SK-N-DZ (cell line): Measurements from ENCODE around the gene CEP63.
"Not testable (repeated sequence)": the region's sequence is repeated elsewhere in the genome, so short reads cannot be mapped to it uniquely, and the experiment has no call there.

Source experiments
- DNase-seq: peaks from one replicate; pipeline ENCODE4 v3.0.0-alpha.2; 2015; ENCODE audit warnings: low spot score

Gene CEP63

GRCh38 chr3:134569899-134570298, 84.0 kb downstream of the CEP63 start:
- DNase-seq, result not testable (repeated sequence)

GRCh38 chr3:134576426-134576825, 90.6 kb downstream of the CEP63 start:
- no peak for DNase-seq

- DNase-seq, result no peak
Observed at GRCh38 chr3:134576831-134577230, 91.0 kb downstream of the CEP63 start.

DNA sequence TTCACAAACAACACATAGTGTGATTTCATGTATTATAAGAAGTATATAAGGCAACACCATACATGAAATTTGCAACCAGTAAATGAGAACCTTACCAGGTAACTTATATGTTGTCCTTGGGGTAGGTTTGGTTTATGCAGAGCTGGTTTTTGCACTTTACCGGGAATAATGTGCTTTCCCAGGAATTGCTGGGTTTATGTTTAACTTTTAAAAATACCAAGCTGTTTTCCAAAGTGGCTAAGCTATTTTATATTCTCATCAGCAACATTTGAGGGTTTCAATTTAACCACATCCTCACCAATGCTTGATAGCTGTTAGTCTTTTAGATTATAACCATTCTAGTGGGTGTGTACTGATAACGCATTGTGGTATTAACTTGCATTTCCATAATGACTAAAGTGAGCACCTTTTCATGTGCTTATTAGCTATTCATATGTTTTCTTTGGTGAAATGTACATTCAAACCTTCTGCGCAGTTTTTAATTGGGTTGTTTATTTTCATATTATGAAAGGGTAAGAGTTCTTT, 93.3 kb downstream of the CEP63 start:
- no peak for DNase-seq

- no peak for DNase-seq
Observed at GRCh38 chr3:134590766-134591165, 104.9 kb downstream of the CEP63 start.

DNA sequence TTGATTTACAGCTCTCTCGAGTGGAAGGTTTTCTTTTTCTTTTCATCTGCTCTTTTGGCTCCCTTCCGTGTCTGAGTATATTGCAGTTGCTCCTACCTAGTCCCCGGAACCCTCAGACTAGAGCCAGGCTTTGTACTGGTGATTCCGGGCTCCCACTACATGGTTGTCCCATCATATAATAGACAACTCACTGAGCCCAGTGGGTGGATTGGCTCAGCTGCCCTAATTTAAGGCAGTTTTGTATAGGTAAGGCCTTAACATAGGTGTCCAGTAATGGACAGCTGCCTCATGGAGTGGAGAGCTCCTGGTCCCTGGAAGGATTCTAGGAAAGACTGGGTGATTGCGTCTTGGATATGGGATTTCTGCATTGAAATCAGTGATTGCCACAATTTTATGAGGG, 106.9 kb downstream of the CEP63 start:
- DNase-seq, result no peak

DNA sequence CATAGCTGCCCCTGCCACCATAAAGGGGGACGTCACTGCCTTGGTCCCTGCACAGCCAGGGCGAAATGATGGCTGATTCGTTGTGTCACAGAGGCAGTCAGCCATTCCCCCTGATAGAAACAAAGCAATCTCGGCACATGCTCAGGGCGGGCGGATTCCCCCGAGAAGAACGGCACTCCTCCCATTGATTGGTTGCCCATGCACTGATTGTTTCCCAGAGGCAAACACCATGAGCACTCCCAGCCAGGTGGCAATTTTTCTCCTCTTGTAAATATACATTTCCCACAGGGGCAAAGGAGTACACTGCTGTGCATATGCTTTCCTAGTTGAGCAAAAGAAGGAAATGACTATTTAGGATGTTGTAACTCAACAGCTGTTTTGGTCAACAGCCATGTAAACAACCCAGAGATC, 108.5 kb downstream of the CEP63 start:
- no peak for DNase-seq

GRCh38 chr3:134594986-134595385, 109.1 kb downstream of the CEP63 start:
- DNase-seq, result not testable (repeated sequence)

- DNase-seq, result no peak
Observed at GRCh38 chr3:134597390-134597970, 111.6 kb downstream of the CEP63 start.

DNA sequence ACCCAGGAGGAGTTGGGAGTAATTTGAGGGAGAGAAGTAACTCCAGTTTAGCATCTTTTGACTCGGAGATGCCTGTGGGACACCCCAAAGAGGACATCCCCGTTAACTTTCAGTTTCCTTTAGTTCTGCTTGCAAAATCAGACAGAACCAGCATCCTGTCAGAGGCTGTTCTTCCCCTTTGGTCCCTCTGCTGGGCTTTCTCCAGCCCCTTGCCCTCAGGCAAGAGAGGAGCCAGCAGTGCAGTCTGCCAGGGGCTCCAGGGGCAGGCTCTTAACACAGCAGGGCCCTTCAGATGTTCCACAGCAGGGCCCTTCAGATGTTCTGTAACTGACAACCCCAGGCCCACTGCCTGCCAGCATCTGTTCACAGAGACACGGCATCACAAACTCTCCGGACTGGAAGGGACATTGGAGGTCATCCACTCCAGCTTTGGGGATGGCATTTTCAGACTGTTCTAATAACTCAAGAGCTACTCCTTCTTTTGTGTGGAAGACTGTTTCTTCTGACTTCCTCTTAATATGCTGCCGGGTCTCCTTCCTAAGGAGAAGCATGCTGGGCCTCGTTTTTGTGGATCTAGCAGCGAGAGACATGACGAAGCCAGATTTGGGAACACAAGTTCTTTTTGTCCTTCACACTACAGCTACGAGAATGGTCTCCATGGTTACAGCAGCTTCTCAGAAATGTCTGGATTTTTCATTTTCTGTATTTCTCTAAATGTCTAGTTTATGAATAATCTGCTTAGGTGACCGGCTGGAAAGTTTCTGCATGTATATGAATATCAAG, 113.1 kb downstream of the CEP63 start:
- peak; percentile 12 for DNase-seq

GRCh38 chr3:134600206-134600605, 114.3 kb downstream of the CEP63 start:
- no peak for DNase-seq

DNA sequence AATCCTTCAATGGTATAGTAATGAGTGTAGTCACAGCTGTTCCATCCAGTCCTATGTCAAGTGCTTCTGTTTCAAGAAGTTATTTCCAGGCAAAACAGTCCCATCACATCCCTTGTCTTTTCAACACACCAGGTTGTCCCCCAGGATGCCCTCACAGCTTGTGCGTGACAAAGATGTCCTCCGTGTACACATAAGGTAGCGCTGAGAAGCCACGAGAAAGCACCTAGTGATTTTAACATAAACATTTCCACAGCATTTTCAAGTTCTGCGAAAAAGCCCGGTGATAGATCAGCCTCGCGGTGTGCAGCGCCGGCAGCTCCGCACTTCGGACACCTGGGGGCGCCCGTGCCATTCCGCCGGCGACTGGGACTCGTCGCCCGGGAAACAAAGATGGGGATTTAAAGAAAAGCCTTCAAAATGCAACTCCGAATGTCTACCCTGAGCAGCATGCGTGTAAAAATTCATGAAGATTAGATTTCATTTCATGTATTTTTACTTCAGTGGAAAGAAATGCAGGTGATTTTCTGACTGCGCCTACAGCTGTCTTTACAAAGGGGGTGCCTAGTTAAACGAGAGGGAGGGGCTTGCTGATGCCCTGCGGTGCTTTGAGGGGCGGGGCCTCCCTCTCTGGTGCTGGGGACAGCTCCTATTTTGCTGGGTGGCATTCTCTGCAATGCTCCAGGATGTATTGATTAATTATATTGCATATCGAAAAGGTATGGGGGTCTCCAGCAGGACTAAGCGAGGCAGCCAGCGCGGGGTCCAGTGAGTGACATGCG, 115.0 kb downstream of the CEP63 start:
- DNase-seq, result peak; percentile 69

GRCh38 chr3:134601539-134602439, 115.9 kb downstream of the CEP63 start:
- DNase-seq, result peak; percentile 94

DNA sequence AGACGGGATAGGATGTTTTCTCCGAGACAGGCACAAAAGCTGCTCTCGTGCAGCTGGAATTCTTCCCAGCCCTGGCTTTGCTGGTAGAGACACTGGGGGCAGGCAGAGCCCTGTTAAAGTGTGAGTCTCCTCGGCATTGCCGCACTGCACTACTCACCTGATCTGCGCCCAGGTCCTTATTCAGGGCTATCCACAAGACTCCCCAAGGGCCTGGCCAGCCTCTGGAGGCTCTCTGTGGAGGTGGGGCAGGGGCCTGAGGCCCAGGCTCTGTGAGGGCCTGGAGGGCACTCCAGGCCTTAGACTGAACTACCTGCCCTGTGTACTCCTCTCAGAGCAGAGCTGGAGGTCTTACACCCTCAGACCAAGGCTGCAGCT, 116.6 kb downstream of the CEP63 start:
- DNase-seq, result no peak

DNA sequence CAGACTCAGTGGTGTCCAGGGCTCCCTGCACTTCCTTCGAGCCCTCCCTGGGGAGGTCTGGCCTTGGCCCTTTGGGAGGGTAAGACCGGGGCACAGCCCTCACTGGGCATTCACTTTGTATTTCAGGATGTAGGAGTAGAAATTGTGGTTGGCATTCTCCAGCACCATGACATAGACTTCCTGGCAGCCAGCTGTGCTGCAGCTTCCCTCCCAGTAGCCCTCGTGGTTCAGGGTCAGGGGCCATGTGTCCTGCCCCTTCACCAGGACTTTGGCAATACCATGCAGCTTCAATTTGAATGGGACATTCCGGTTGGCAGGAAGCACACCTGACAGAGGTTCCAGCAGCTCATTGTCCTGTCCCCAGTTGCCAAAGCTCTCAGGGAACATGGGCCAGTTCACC, 117.6 kb downstream of the CEP63 start:
- no peak for DNase-seq

GRCh38 chr3:134603956-134604355, 118.1 kb downstream of the CEP63 start:
- no peak for DNase-seq

GRCh38 chr3:134605556-134605955, 119.7 kb downstream of the CEP63 start:
- DNase-seq, result no peak

- DNase-seq, result no peak
Observed at GRCh38 chr3:134606033-134607025, 120.5 kb downstream of the CEP63 start.

DNA sequence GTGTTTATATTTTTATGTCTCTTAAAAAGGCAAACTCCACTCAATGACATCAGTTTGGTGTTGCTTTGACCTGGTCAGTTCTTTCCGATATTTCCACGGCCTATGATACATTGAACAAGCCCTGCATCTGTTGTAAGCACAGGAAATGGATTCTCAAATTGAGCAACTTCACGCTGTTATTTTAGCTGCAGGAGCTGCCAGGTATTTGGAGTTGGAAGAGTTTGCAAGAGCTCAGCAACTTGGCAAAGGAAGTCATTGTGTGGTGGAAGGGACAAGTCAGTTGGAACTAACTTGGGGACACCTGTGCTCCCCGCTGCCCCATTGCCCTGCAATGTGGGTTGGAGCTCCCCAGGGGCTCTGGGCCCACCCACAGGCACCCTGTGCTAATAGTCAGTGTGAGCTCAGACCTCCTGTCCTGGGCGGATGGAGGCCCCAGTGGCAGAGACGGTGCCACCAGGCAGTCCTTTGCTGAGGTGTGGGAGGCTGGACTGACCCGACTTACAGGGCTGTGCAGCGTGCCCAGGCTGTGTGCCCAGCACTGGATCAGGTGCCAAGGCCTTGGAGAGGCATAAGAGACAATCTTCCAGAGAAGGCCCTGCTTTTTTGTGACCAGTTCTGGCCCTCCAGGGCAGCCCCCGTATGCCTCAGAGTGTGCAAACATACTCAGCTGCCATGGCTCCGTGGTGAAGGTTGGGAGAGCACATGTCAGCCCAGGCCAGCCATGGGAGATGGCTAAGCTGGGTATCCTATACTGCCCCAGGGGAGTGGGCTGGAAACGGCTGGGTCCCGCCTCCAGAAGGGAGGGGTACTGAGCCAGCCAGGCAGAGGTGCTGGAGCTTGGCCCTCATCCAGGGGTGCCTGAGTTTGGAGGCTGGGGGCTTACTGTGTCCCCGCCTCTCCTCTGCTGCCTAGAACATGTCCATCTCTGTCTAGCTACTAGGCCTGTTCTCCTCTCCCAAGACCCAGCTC, 121.5 kb downstream of the CEP63 start:
- DNase-seq, result no peak
